Breast epithelium (tissue), 4 donors: ENCODE measurements around the gene CPN1. TPM values are rescaled to one million over a fixed set of nuclear protein-coding genes. Genes with fewer than 3 reads are reported as not detected.
"Not testable (repeated sequence)": the region's sequence is repeated elsewhere in the genome, so short reads cannot be mapped to it uniquely, and the experiment has no call there.

Experiments used
- DNase-seq, 2 donors: peaks; one replicate each; pipeline ENCODE4 v3.0.0-alpha.2; 2019; ENCODE audit warnings: low spot score in 2 of 2
- H3K27ac ChIP-seq, 2 donors: fragments of 200-600 bp; sonication (generic) in 1 of 2; one replicate each; pipeline ENCODE4 v1.5.1; 2016 to 2019; ENCODE audit warnings: mild to moderate bottlenecking in 1 of 2
- H3K27me3 ChIP-seq, 2 donors: fragments of 200-600 bp; sonication (generic) in 1 of 2; one replicate each; pipeline versions ENCODE4 v1.5.1 to v1.6.0; 2017 to 2019; ENCODE audit warnings: control low read depth in 1 of 2, mild to moderate bottlenecking in 1 of 2
- H3K36me3 ChIP-seq: fragments of 200-600 bp; one replicate; pipeline ENCODE4 v1.5.1; 2019
- H3K4me1 ChIP-seq, 2 donors: fragments of 200-600 bp; sonication (generic); one replicate each; pipeline ENCODE4 v1.5.1; 2016 to 2019; ENCODE audit warnings: control low read depth in 1 of 2
- H3K4me3 ChIP-seq, 3 donors: fragments of 200-600 bp; sonication (generic); 1 replicate in 2 of 3; 2 replicates in 1 of 3; pipeline ENCODE4 v1.5.1; 2016 to 2019; ENCODE audit warnings: mild to moderate bottlenecking in 3 of 3, moderate library complexity in 2 of 3
- H3K9me3 ChIP-seq, 2 donors: fragments of 200-600 bp; sonication (generic) in 1 of 2; one replicate each; pipeline ENCODE4 v1.5.1; 2016 to 2019; ENCODE audit warnings: control low read depth in 1 of 2
- POLR2A ChIP-seq: fragments of 450-650 bp; IDR thresholded peaks from one replicate; pipeline ENCODE4 v1.6.1; 2016; ENCODE audit warnings: antibody characterized with exemption, mild to moderate bottlenecking, moderate library complexity
- POLR2AphosphoS5 ChIP-seq, 3 donors: sonication (generic); formaldehyde crosslinking; IDR thresholded peaks; one replicate each; pipeline ENCODE4 v1.6.1; 2017; ENCODE audit warnings: antibody characterized with exemption in 3 of 3
- intact Hi-C: fragments of 100-400 bp; cut with DNase I; formaldehyde crosslinking; loops from one replicate; pipeline ENCODE4 v1.15.1; 2023; ENCODE audit warnings: low total_unique reads
- total RNA-seq, 3 donors: library from RNA; depleted of rRNA; stranded (reverse); fragments of >200 nt; gene quantifications; one replicate each; pipeline ENCODE4 v1.1.0, GENCODE V29; 2016
- TF ChIP-seq, protein P1 (sequence below), 3 donors: fragments of 450-650 bp; IDR thresholded peaks; one replicate each; pipeline ENCODE4 v1.5.1; 2016 to 2017; ENCODE audit warnings: antibody characterized with exemption in 3 of 3, mild to moderate bottlenecking in 3 of 3, moderate library complexity in 3 of 3

The CPN1 gene
- not detected for total RNA-seq

DNA sequence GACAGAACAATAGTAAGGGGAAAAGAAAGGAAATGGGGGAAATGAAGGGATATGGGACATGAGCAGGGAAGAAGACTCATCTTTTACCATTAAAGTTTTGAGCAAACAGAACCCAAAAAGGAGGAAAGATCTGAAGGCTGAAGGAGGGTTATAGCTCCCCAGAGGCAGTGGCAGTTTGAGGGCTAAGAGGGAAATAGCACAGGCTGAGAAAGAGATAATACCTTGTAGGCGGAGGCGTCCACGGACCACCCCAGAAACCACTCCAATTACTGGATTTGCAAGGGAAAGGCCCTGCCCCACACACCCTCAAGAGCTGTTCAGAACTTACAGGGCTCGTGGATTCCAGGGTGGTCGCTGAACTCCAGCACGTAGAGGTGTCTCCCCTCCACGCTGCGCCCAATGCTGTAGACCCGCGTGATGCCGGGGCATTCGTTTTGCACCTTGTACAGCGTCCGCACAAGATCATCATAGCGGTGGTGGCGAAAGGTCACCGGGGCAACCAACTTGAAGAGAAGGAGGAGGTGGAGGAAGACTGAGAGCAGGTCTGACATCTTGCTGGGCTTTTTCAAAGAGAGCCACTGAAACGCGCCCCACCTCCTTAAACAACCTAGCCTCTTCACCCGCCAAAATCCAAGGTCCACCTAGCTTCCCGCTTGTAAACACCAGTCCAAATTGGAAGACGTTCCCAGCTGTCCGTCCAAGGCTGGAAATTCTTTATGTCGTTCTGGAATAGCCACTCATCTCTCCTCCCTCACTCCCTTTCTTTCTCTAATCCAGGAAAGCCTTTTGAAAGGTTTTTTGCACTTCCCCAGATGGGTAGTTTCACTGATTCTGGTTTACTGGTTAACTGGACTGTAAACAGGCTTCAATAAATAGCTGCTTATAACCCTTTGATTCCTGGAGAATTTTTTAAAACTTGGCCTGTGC is at the start of gene CPN1:
CPN1 (minus strand) TSS at position 795 of the 927 bp plus-strand sequence; CDS start at position 551, 244 bp downstream.
- TF ChIP-seq POLR2A (no peak), POLR2AphosphoS5 (IDR thresholded peaks at IDR 0.05) (no peak)
- TF ChIP-seq, protein P1, sequence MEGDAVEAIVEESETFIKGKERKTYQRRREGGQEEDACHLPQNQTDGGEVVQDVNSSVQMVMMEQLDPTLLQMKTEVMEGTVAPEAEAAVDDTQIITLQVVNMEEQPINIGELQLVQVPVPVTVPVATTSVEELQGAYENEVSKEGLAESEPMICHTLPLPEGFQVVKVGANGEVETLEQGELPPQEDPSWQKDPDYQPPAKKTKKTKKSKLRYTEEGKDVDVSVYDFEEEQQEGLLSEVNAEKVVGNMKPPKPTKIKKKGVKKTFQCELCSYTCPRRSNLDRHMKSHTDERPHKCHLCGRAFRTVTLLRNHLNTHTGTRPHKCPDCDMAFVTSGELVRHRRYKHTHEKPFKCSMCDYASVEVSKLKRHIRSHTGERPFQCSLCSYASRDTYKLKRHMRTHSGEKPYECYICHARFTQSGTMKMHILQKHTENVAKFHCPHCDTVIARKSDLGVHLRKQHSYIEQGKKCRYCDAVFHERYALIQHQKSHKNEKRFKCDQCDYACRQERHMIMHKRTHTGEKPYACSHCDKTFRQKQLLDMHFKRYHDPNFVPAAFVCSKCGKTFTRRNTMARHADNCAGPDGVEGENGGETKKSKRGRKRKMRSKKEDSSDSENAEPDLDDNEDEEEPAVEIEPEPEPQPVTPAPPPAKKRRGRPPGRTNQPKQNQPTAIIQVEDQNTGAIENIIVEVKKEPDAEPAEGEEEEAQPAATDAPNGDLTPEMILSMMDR (IDR thresholded peaks at IDR 0.05) = no peak
- no peak within 1 kb of the TSS for H3K27ac ChIP-seq
- H3K9me3 ChIP-seq = no peaks in the 10 kb centered on the region
- H3K27me3 ChIP-seq = peaks cover 0 to 5% of the 10 kb centered on the region in 2 donors
- no peak for DNase-seq
- intact Hi-C loops = no loop called here
- no peak within 1 kb of the TSS for H3K4me3 ChIP-seq
- H3K4me1 ChIP-seq = no peaks in the 10 kb centered on the region
- H3K36me3 ChIP-seq = no peaks in the 10 kb centered on the region

DNA sequence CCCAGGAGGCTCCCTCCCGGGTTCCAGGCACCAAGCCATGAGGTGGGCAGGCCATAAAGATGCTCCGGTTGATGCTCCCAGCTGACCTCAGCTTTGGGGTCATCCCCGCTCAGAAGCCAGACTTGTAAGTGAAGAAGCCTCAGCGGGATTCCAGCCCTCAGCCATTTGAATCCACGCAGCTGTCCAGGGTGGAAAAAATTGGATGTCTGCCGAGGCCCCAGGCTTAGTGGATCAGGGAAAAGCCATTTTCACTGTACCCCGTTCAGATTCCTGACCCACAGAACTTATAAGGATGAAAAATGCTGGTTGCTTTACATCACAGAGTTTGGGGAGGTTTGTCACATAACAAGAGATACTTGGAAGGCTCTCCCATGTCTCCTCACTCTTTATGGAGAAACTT is 49.2 kb upstream of the CPN1 start:
- peaks cover 0 to 9% of the 10 kb centered on the region in 2 donors for H3K9me3 ChIP-seq
- no peak overlapping the region for H3K27ac ChIP-seq
- DNase-seq = no peak
- H3K27me3 ChIP-seq = no peaks in the 10 kb centered on the region
- H3K4me3 ChIP-seq = no peak overlapping the region
- intact Hi-C loops = no loop called here
- TF ChIP-seq, protein P1 (IDR thresholded peaks at IDR 0.05) = no peak
- no peak for TF ChIP-seq POLR2A
- no peak for TF ChIP-seq POLR2AphosphoS5 (IDR thresholded peaks at IDR 0.05)
- no peaks in the 10 kb centered on the region for H3K4me1 ChIP-seq
- H3K36me3 ChIP-seq = no peaks in the 10 kb centered on the region

DNA sequence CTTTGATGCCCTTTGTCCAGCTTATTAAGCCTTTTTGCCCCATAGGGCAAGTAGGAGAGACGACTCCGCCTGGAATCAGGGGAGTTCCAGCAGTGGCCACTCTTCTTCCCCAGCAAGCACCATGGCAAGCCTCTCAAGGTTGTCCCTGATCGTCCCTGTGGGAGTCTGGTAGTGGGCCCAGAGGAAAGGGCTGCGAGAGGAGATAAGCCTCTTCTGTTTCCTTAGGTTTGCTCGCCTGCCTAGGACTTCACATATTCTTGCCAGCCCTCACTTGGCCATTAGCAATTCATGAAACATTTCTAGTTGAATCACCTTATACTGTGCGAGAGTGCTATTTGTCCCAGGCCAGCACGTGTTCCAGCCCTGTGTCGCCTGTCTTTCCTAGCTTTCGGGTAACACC is 47.8 kb upstream of the CPN1 start:
- TF ChIP-seq POLR2AphosphoS5 (IDR thresholded peaks at IDR 0.05) (peak in 1 of 3 donors; percentile 53), POLR2A (no peak)
- Histone ChIP-seq H3K36me3 (no peaks in the 10 kb centered on the region), H3K27ac (no peak overlapping the region), H3K4me3 (no peak overlapping the region), H3K27me3 (no peaks in the 10 kb centered on the region), H3K9me3 (peaks cover 0 to 2% of the 10 kb centered on the region in 2 donors), H3K4me1 (no peaks in the 10 kb centered on the region)
- intact Hi-C loops = no loop called here
- DNase-seq = no peak

DNA sequence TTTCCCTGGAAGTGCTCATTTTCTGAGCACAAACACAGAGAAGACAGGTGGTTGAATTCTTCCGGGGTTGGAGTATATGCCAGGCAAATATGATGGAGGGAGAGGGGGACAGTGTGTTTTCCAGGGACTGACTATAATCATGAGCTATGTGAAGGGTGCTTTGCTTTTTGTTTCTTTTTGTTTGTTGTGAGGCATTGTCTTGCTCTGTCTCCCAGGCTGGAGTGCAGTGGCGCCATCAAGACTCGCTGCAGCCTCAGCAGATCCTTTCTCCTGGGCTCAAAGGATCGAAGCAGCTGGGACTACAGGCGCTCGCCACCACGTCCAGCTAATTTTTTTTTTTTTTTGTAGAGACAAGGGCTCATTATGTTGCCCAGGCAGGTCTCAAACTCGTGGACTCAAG is 47.3 kb upstream of the CPN1 start:
- no peaks in the 10 kb centered on the region for H3K36me3 ChIP-seq
- no peaks in the 10 kb centered on the region for H3K9me3 ChIP-seq
- no peak for DNase-seq
- no peak overlapping the region for H3K27ac ChIP-seq
- no peaks in the 10 kb centered on the region for H3K4me1 ChIP-seq
- intact Hi-C loops = no loop called here
- H3K27me3 ChIP-seq = no peaks in the 10 kb centered on the region
- H3K4me3 ChIP-seq = no peak overlapping the region
- no peak for TF ChIP-seq POLR2AphosphoS5 (IDR thresholded peaks at IDR 0.05)
- TF ChIP-seq POLR2A = no peak
- TF ChIP-seq, protein P1 (IDR thresholded peaks at IDR 0.05) = no peak

DNA sequence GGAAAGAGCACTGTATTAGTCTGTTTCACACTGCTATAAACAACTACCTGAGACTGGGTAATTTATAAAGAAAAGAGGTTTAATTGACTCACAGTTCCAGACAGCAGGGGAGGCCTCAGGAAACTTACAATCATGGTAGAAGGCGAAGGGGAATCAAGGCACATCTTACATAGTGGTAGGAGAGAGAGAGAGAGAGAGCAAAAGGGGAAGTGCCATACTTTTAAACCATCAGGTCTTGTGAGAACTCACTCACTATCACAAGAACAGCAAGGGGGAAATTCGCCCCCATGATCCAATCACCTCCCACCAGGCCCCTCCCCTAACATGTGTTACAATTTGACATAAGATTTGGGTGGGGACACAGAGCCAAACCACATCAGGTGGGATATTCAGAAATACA is 43.7 kb upstream of the CPN1 start:
- H3K4me3 ChIP-seq, H3K27me3 ChIP-seq, intact Hi-C loops, H3K27ac ChIP-seq, H3K4me1 ChIP-seq, H3K36me3 ChIP-seq, H3K9me3 ChIP-seq, DNase-seq: not testable (repeated sequence)

DNA sequence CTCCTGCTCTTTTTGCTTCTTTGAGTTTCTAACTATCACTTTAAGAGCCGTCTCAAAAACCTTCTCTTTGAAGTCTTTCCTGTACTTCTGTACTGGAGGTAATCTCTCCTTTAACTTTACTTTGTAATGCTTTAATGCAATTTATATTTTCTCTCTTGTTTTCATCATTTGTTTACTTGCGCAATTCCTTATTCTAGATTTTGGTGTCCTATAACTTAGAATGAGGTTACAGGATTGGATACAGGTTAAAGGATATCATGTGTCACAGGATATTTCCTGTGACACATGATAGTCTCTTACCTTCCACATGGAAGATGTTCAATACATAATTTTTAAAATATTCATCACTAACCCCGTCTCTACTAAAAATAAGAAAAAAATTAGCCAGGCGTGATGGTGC is 42.4 kb upstream of the CPN1 start:
- no peaks in the 10 kb centered on the region for H3K4me1 ChIP-seq
- TF ChIP-seq POLR2AphosphoS5 (IDR thresholded peaks at IDR 0.05) = no peak
- TF ChIP-seq, protein P1 (IDR thresholded peaks at IDR 0.05) = no peak
- TF ChIP-seq POLR2A = no peak
- intact Hi-C loops = no loop called here

More for the DNA sequence above, 42.4 kb upstream of the CPN1 start:
- Histone ChIP-seq H3K36me3 (no peaks in the 10 kb centered on the region), H3K9me3 (no peaks in the 10 kb centered on the region), H3K27ac (no peak overlapping the region), H3K4me3 (no peak overlapping the region), H3K27me3 (no peaks in the 10 kb centered on the region)
- DNase-seq = no peak
